ENCODE results near the gene HOXD10.

HOXD10 gene

DNA sequence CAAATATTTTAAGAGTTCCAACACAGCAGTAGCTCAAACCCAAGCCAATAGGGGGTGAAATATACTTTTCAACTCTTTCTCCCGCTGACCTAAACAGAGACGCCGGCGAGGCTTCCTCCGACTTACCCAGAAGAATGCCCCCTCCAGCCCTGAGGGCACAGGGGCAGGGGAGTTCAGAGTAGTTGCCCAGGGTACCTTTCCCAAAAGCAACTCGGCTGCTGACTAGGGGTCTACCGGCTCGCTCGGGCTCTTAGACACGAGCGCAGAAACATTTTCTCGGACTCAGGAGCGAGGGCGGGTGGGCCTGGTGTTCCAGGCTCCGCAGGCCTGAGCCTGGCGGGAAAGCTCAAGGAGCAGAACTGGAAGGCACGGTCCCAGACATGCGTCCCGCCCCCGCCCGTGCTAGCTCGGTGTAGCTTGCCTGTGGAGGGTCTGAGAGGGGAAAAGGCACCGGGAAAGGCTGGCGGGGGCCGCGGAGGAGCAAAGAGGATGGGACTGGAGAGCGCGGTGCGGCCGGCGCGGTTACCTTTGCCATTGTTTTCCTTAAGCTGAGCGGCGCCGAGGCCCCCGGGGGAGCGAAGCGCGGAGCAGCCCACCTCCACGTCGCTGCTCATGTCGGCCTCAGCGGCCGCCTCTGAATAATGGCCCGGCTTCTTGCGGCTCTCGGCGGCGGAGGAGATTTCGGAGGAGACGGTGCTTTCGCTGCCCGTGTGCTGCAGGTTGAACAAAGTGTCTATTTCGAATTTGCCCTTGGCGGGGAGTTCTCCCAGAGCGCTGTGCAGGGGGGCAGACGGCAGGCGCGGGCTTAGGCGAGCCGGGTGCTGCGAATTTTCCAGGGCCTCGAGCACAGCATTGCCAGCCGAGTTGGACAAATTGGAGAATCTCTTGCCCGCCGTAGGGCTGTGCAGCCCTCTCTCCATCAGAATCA lies 33.5 kb upstream of the HOXD10 start:
- no peak for DNase-seq (ENCODE audit: low read depth)

GRCh38 chr2:176083796-176084261 lies 32.7 kb upstream of the HOXD10 start, which contains the start of gene EVX2:
TSS of gene EVX2 (minus strand) at chr2:176083962. CDS start at chr2:176083776, 186 bp downstream.
- DNase-seq (ENCODE audit: low read depth) = no peak

DNA sequence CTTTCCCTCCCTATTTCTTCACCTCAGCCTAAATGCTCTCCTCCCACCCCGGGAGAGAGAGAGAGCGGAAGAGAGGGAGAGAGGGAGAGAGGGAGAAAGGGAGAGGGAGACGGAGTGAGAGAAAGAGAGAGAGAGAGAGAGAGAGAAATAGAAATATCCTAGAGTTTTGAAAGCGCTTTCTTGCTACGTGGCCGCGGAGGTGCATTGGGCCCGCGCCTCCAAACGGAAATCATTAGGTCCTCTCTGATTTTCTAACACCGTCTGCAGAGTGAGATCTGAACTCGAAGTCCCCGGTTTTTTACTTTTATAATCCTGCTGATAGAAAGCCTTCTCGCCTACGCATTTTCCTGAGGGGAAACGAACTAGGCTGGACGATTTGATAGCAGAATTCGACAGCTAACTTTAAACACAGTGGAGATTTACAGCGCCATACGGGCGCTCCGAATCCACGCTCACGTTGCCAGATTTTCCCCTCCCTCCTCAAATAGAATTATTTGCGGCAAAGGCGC lies 31.9 kb upstream of the HOXD10 start:
- no peak for DNase-seq (ENCODE audit: low read depth)

GRCh38 chr2:176085120-176085788 lies 31.3 kb upstream of the HOXD10 start:
- DNase-seq (ENCODE audit: low read depth) = no peak

DNA sequence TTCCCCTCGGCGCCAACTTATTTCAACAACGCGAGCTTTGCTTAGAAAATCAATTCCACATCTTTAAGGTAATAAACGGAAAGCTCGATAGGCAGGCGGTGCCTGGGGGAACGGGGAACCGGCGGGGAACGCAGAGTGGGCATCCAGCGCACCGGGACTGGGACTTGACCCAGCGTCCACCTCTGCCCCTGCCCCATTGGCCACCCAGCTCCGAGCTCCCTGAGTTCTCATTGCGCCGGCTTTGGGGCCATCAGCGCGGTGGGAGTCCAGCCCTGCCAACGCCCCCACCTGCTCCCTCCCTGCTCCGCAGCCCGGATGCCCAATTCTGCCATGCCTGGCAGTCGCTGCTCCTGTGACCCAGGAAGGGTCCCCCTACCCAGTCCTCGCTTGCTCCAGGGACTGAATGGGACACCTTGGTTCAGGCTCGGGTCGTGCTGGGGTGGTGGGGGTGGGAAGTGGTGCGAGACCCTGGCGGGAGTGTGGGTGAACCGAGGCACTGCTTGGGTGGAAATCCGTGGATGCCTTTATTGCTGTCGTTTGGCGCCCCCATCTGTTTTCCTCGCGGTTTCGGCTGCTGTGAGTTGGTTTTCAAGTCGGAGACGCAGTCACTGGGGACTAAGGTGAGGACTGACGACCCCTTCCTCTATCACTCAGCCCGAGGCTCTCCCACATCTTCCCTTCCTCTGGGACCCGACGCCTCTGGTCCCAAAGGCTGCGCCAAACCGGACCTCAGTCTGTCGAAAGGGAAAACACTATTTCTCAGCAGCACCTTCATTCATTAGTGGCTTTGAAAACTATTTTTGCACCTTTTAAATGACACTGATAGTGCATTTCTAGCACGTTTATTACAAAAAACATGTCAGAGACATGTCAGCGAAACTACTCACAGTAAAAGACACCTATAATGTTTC lies 30.5 kb upstream of the HOXD10 start:
- DNase-seq (ENCODE audit: low read depth) = peak; percentile 9

DNA sequence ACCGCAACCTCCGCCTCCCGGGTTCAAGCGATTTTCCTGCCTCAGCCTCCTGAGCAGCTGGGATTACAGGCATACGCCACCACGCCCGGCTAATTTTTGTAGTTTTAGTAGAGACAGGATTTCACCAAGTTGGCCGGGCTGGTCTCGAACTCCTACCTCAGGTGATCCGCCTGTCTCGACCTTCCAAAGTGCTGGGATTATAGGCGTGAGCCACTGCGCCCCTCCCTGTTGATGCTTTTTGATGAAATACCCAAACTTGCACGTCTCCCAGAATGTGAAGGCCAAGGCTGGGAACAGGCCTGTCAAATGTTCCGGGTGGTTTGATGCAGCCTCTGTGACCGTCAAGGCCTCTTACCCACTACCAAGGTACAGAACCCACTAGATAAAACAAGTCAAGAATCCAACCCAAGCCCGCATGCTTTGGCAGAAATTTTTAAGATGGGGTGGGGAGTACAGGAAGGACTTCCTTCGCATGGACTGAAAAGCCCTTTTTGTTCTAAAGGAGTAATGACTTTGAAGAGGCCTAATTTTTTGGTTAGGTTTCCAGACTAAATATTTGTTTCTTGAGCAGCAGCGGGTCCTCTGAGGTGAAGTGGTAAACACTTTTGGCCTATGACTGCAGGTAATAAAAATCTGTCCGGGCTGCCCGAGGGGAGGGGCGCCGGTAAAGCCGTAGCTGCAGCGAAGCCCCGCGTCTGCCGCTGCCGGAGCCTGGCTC lies 29.1 kb upstream of the HOXD10 start:
- DNase-seq (ENCODE audit: low read depth) = no peak

DNA sequence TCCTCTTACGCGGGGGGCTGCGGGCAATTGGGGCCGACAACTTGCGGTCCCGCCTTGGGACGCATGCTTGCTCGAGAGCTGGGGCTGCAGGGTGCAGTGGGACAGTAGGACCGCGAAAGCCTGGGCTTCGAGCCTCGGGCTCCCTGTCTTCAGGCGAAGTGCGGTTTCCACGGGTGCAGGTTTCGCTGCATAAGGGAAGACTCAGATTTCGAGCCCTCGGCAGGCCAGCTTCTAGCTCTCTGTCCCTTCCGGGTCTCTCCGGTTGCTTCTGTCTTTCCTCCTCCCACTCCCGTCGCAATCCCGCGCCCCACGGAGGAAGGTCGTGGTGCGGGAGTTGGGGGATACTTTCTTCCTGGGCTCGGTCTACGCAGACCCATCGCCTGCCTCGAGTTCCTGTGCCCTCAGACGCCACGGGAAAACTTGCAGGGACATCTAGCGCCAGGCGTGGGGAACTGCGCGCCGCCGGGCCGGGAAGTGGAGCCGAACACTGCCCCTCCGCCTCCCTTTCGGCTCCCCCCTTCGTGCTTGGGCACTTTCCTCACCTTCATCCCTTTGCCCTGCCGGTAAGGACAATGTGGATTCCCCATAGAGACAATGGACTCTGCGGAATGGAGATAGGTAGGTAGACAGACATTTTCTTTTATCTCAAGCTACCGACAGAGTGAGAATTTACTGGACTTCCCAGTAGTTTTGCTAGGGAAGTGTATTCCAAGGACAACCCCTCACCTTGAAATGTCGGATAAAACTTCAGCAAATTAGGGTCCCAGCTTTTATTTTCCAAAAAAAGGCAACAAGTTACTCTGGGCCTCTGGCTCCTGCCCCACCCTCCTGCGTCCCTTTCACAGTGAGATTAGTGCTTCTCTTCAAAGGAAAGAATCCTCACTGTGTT lies 28.3 kb upstream of the HOXD10 start:
- no peak for DNase-seq (ENCODE audit: low read depth)

- DNase-seq (ENCODE audit: low read depth) = no peak
These were observed 27.4 kb upstream of the HOXD10 start for GRCh38 chr2:176088937-176089842.

GRCh38 chr2:176089843-176090395 lies 26.7 kb upstream of the HOXD10 start:
- DNase-seq (ENCODE audit: low read depth) = no peak

- no peak for DNase-seq (ENCODE audit: low read depth)
These were observed 25.7 kb upstream of the HOXD10 start for GRCh38 chr2:176090862-176091261.

GRCh38 chr2:176091329-176092258 lies 25.0 kb upstream of the HOXD10 start:
- DNase-seq (ENCODE audit: low read depth) = no peak

GRCh38 chr2:176092270-176093144 lies 24.1 kb upstream of the HOXD10 start, which contains the start of gene HOXD13:
TSS of gene HOXD13 (plus strand) at chr2:176092721. CDS start at chr2:176092891, 170 bp downstream.
- DNase-seq (ENCODE audit: low read depth) = no peak

- DNase-seq (ENCODE audit: low read depth) = no peak
These were observed 23.3 kb upstream of the HOXD10 start for GRCh38 chr2:176093145-176093897.

- no peak for DNase-seq (ENCODE audit: low read depth)
These were observed 22.7 kb upstream of the HOXD10 start for GRCh38 chr2:176093898-176094249.

DNA sequence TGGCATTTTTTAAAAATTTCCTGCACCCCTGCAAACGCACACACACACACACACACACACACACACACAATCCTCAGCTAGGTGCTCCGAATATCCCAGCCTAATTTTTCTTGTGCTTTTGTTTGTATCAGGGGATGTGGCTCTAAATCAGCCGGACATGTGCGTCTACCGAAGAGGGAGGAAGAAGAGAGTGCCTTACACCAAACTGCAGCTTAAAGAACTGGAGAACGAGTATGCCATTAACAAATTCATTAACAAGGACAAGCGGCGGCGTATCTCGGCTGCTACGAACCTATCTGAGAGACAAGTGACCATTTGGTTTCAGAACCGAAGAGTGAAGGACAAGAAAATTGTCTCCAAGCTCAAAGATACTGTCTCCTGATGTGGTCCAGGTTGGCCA lies 22.2 kb upstream of the HOXD10 start:
- DNase-seq (ENCODE audit: low read depth) = no peak

DNA sequence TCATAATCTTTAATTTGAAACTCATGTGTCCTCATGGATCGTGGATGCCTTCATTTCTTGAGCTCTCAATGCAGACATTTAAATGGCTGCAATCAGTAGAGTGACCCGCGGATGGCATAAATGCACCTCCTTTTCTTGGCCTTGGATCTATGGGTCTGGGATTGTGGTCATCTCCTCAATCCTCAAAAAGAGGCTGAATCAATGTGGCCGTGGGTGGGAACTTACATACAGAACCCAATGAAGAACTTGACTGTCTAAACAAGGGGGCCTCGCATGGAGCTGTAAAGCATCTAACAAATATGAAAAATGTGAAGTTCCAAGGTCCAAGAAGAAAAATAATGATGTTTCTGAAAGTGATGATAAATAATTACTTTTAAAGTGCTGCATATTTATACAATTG lies 21.2 kb upstream of the HOXD10 start:
- no peak for DNase-seq (ENCODE audit: low read depth)

Data from fibroblast of the conjunctiva (primary cell).